T follicular helper cell (primary cell): Measurements from ENCODE around the gene TRAPPC11.

Experiments used
- DNase-seq: peaks from one replicate; pipeline ENCODE4 v3.0.0-alpha.2; 2020; ENCODE audit warnings: low read depth

The TRAPPC11 gene

GRCh38 chr4:183637461-183637860, 21.6 kb upstream of the TRAPPC11 start:
- no peak for DNase-seq

GRCh38 chr4:183638436-183638835, 20.7 kb upstream of the TRAPPC11 start:
- no peak for DNase-seq

- DNase-seq, result no peak
These were observed 19.8 kb upstream of the TRAPPC11 start for GRCh38 chr4:183639291-183639690.

DNA sequence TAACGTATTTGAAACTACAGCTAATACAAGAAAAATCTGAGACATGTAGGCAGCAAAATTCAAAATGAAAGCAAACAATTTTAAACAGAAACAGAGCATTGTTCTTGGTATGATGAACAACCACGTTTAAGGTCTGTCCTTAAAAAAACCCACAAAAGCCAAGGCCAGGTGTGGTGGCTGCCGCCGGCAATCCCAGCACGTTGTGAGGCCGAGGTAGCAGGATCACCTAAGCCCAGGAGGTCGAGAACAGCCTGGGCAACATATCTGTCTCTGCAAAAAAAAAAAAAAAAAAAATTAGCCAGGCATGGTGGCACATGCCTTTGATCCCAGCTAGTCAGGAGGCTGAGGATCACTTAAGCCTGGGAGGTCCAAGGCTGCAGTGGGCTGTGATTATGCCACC, 13.8 kb upstream of the TRAPPC11 start:
- DNase-seq, result no peak

- DNase-seq, result no peak
These were observed 1.5 kb upstream of the TRAPPC11 start for GRCh38 chr4:183657564-183657963.

- no peak for DNase-seq
These were observed 598 bp upstream of the TRAPPC11 start for GRCh38 chr4:183658362-183659028.

- DNase-seq, result no peak
These were observed 764 bp downstream of the TRAPPC11 start for GRCh38 chr4:183659872-183660242.

DNA sequence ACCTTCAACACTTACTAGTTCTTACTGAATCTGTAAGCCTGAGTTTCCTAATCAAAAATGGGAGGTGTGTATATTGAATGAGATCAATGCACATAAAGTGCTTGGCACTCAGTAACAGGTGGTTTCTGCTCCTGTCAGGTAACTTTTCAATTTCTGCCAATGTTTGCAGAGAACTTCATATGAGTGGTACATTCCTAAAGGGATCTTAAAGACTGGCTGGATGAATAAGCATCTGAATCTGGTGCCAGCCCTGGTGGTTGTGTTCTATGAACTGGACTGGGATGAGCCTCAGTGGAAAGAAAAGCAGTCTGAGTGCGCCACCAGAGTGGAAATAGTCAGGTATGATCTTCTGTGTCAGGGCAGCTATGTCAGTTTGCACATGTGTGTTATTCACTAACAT, 7.0 kb downstream of the TRAPPC11 start:
- no peak for DNase-seq

DNA sequence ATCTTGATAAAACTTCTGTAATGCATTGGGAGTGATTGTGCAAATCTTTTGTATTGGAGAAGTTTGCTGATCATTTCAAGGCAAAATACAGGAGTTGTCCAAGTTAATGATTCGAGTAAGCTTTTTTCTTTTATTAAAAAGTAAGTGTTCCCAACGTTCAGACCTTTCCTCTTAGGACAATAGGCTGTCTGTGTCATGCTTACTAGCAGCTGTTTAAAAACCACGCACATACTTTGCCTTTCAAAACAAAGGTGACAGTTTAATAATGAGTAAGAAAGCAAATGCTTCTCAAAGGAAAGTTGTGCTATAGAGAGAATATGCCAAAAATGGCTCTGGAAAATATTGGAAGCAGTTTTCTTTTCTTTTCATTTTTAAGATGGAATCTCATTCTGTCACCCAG, 11.2 kb downstream of the TRAPPC11 start:
- no peak for DNase-seq

DNA sequence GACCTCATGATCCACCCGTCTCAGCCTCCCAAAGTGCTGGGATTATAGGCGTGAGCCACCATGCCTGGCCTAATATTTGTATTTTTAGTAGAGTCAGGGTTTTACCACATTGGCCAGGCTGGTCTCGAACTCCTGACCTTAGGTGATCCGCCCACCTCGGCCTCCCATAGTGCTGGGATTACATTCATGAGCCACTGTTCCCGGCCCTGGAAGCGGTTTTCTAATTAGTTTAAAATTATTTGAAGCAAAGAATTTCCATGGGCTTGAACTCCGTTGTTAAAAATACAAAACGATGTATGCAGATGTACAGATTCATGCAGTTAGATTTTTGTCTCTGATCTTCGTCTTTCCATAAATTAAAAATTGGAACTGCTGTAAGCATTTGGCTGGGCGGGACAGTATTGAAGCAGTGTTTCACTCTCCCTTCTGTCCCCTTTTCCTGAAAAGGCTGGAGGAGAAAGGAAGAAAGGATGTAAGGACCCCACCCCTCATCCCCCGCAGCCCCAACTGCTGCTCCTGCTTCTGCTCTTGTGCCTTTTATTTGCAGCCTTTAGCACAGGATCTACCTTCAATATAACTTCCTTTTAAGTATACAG, 12.0 kb downstream of the TRAPPC11 start:
- DNase-seq, result no peak

- no peak for DNase-seq
These were observed 15.1 kb downstream of the TRAPPC11 start for GRCh38 chr4:183674153-183674552.

DNA sequence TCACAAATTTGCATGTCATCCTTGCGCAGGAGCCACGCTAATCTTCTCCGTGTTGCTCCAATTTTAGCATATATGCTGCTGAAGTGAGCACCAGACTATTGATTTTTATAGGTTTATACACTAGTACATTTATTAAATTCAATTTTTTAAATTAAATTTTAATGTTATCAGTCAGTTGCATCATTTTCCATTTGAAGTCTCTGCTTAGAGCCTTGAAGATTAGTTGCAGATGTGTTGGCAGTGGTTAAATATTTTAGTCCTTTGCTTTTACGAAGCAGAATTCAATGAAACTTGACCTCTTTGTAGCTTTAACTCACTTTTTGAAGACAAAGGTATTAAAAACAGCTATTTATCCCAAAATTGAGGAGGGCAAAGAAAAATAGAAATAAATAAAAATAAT, 16.5 kb downstream of the TRAPPC11 start:
- no peak for DNase-seq

GRCh38 chr4:183681119-183681518, 22.0 kb downstream of the TRAPPC11 start:
- no peak for DNase-seq

- no peak for DNase-seq
These were observed 27.4 kb downstream of the TRAPPC11 start for GRCh38 chr4:183686461-183686860.

- DNase-seq, result no peak
These were observed 29.1 kb downstream of the TRAPPC11 start for GRCh38 chr4:183688216-183688615.

DNA sequence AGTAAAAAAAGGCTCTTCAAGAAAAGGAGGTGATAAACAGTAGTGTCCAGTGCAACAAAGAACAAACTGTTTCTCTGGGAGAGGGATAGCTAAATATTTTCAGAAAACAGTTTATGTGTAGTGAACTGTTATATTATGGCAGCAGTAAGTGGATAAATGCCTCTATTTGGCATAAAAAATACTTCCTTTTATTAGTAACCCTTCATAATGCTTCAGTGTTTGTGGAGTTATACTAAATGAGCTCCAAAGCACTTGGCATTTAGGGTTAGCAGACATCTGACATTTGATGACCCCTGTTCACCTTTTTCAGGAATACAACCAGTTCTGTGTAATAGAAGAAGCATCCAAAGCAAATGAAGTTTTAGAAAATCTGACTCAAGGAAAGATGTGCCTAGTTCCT, 31.9 kb downstream of the TRAPPC11 start:
- no peak for DNase-seq

DNA sequence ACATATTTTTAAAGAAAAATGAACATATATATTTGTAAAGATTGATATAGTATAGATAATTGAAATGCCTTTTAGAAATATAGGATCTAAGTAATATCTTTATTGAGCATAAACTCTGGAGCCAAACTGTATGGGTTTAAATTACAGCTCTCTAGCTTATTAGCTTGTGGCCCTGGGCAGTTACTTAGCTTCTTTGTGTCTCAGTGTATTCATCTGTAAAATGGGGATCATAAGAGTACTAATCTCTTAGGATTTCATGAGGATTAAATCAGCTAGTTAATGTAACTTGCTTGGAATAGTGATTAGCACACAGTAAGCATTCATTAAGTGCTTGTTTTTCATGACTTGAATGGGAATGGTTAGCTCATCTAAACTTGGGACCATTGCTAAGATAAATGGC, 32.8 kb downstream of the TRAPPC11 start:
- DNase-seq, result no peak

DNA sequence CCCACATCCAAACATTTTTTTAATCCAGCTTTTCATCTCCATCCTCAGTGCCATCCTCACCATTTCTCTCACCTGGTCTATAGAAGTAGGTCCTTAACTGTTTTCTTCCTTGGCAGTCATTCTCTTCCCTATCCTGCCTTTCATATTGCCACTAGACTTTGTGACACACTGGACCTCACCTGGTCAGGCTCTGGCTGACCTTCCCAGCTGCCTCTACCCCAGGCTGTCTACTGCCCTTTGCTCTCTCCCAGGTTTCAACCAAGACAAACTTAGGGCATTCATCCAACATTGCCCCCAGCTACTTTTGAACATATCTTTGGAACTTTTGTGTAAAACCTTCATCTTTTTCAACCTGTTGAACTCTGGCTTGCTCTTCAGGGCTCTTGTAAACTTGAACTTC, 39.8 kb downstream of the TRAPPC11 start:
- no peak for DNase-seq

GRCh38 chr4:183700407-183700806, 41.3 kb downstream of the TRAPPC11 start:
- no peak for DNase-seq

- DNase-seq, result no peak
These were observed 43.4 kb downstream of the TRAPPC11 start for GRCh38 chr4:183702492-183702891.

- no peak for DNase-seq
These were observed 55.5 kb downstream of the TRAPPC11 start for GRCh38 chr4:183714626-183715025.

DNA sequence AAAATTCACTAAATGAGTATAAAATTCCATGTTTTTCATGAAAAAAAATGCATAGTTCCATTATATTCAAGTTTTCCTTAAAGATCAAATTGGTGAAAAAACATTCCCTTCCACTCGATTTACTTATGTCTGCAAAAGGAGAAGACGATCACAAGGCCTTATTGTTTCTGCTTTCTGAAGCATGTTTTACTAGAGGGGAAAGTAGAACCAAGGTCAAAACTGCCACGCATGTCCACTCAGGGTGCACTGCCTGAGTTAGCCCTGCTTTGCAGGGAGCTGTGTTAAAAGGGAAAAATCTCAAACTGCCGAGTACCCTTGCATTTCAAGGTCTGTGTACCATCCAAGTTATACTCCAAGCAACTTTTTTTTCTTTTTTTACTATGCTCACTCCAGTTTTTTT, 57.2 kb downstream of the TRAPPC11 start:
- no peak for DNase-seq

GRCh38 chr4:183718876-183719275, 59.8 kb downstream of the TRAPPC11 start:
- no peak for DNase-seq
